ENCODE data around the gene PRKRIP1.
"Not testable (repeated sequence)": the region's sequence is repeated elsewhere in the genome, so short reads cannot be mapped to it uniquely, and the experiment has no call there.

Gene PRKRIP1

GRCh38 chr7:102460467-102460866, 64.3 kb downstream of the PRKRIP1 start:
- DNase-seq, result no peak

- DNase-seq, result no peak
Measured at GRCh38 chr7:102463841-102464576, 67.8 kb downstream of the PRKRIP1 start.

- peak; percentile 93 to 96 for DNase-seq
Measured at GRCh38 chr7:102464577-102465280, 68.6 kb downstream of the PRKRIP1 start, which contains the start of the genes ALKBH4 and LRWD1. Gene ALKBH4 (minus strand): TSS chr7:102464863. CDS start chr7:102464836, 27 bp downstream. Gene LRWD1 (plus strand): TSS chr7:102464984. CDS start chr7:102465081, 97 bp downstream.

- no peak for DNase-seq
Measured at GRCh38 chr7:102466097-102466496, 69.9 kb downstream of the PRKRIP1 start.

DNA sequence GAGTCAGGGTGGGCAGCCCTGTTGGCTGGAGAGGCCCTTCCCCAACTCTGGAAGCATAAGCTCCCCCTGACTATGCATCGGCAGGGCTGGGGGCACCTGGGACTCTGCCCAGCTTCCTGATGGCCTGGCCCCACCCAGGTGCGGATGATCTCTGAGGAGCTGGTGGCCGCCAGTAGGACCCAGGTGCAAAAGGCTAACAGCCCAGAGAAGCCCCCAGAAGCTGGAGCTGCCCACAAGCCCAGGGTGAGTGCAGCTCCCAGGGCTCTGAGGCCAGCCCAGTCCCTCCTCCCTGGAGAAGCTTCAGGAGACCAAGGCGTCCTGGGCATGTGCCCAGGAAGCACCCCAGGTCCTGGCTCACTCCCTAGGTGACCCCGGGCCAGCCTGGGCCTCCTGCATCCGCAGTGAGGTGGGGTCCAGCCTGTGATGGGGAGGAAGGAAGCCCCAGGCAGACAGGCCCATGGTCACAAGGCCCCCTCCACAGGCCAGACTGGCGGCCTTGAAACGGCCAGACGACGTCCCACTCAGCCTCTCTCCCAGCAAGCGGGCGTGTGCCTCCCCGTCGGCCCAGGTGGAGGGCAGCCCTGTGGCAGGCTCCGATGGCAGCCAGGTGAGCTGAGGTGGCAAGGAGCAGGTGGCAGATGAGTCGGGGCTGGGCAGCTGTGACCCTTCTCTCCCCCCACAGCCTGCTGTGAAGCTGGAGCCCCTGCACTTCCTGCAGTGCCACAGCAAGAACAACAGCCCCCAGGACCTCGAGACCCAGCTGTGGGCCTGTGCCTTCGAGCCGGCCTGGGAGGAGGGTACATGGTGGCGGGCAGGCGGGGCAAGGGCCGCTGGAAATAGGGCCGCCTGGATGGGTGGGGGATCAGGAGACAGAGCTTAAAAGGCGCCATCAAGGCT, 71.7 kb downstream of the PRKRIP1 start:
- DNase-seq, result no peak

DNA sequence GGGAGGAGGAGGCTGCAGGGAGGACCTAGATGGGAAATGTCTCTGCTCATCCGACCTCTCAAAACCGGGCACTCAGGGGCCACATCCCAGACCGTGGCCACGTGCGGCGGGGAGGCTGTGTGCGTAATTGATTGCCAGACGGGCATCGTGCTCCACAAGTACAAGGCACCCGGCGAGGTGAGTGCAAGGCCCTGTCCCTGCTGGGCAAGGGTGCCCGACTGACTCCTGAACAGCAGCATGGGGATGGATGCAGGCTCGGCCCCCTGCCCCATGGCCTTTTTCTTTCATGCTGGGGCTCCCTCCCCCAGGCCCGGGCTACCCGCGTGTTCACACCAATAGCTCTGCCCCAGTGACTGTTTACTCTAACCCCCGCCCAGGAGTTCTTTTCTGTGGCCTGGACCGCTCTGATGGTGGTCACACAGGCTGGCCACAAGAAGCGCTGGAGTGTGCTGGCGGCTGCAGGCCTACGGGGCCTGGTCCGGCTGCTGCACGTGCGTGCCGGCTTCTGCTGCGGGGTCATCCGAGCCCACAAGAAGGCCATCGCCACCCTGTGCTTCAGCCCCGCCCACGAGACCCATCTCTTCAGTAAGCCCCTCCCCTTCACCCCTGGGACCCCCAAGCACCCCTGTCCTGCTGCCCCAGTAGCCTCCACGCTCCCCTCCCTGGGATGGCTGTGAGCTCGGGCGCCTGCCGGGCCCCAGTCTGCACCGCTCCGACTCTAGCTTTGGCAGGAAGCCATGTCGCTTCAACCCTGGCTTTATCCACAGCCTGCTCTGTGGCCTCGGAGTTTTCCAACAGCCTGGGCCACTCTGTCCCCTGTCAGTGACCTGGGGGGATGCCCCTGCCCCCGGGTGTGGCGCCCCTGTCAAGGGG, 72.6 kb downstream of the PRKRIP1 start:
- no peak for DNase-seq

DNA sequence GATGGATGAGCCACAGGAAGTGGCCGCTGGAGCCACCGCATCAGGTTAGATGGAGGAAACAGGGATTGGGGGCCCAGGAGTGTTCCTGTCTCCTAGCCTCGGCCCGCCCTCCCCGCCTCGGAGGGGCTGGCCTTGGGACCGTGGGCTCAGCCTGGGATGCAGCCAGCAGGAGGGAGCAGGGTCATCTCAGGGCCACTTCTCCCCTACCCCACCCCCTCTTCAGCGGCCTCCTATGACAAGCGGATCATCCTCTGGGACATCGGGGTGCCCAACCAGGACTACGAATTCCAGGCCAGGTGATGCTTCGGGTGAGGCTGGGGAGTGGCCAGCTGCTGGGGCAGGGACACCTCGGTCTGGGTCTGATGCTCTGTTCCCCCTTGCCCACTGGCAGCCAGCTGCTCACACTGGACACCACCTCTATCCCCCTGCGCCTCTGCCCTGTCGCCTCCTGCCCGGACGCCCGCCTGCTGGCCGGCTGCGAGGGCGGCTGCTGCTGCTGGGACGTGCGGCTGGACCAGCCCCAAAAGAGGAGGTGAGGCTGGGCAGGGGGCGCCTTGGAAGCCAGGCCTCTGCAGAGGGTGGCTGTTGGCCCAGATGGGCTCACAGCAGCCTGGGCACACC, 73.3 kb downstream of the PRKRIP1 start:
- no peak for DNase-seq

GRCh38 chr7:102469972-102470825, 74.0 kb downstream of the PRKRIP1 start:
- no peak for DNase-seq

DNA sequence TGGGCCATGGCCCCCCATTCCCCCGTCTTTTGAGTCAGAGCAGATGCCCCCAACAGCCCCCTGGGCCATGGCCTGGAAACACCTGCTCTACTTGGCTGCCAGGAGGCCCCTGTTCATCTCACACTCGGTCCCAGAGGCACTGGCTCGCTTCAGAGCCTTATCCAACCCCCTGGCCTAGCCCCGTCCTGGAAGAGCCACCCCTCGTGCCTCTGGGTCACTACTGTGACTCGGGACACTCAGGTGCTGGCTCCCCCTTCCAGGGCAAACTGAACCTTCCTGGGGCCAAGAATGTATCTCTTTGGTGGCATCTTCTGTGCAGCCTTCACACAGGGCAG, 75.6 kb downstream of the PRKRIP1 start:
- DNase-seq, result no peak

GRCh38 chr7:102472126-102473041, 76.2 kb downstream of the PRKRIP1 start:
- no peak for DNase-seq

GRCh38 chr7:102473271-102473991, 77.3 kb downstream of the PRKRIP1 start:
- no peak for DNase-seq

- DNase-seq, result not testable (repeated sequence)
Measured at GRCh38 chr7:102474116-102474515, 78.0 kb downstream of the PRKRIP1 start.

- DNase-seq, result not testable (repeated sequence)
Measured at GRCh38 chr7:102474736-102475435, 78.7 kb downstream of the PRKRIP1 start.
